MCF 10A (cell line): ENCODE data around the gene PPP1R16B. TPM values are rescaled to one million over a fixed set of nuclear protein-coding genes. Genes with fewer than 3 reads are reported as not detected.
"Not testable (repeated sequence)": the region's sequence is repeated elsewhere in the genome, so short reads cannot be mapped to it uniquely, and the experiment has no call there.

Experiments
- BruUV-seq: library from RNA; stranded (reverse); fragments of 400-500 nt; replicated peaks from 2 replicates; lab custom pipeline; 2021; lab: Mats Ljungman, UMichigan
- CTCF ChIA-PET: fragments of 300-600 bp; sonication (Branson Sonifier 250); formaldehyde crosslinking; extraction: SDS; loops from one replicate; lab custom pipeline; 2021; ENCODE audit warnings: antibody characterized with exemption, inconsistent platforms; lab: Yijun Ruan, JAX
- POLR2A ChIA-PET: fragments of 300-600, 350-650 bp; sonication (Branson Sonifier 250); formaldehyde crosslinking; extraction: SDS; loops from one replicate; lab custom pipeline; 2020; ENCODE audit warnings: antibody characterized with exemption, inconsistent platforms; lab: Yijun Ruan, JAX
- DNase-seq: peaks from one replicate; pipeline ENCODE4 v3.0.0-alpha.2; 2018; ENCODE audit not compliant: unreplicated experiment
- H3K27ac Mint-ChIP-seq: one replicate; pipeline ENCODE4 v1.8.0; 2022; ENCODE audit warnings: mild to moderate bottlenecking, low read depth, mixed read lengths; ENCODE audit not compliant: unreplicated experiment
- H3K27me3 Mint-ChIP-seq: one replicate; pipeline ENCODE4 v1.8.0; 2022; ENCODE audit warnings: mixed read lengths; ENCODE audit not compliant: insufficient read depth, unreplicated experiment
- H3K36me3 Mint-ChIP-seq: one replicate; pipeline ENCODE4 v1.8.0; 2022; ENCODE audit warnings: mild to moderate bottlenecking, moderate library complexity, mixed read lengths; ENCODE audit not compliant: insufficient read depth, unreplicated experiment
- H3K4me1 Mint-ChIP-seq: one replicate; pipeline ENCODE4 v1.8.0; 2022; ENCODE audit warnings: mixed read lengths; ENCODE audit not compliant: insufficient read depth, unreplicated experiment
- H3K4me3 Mint-ChIP-seq: one replicate; pipeline ENCODE4 v1.8.0; 2022; ENCODE audit warnings: mild to moderate bottlenecking, moderate library complexity, mixed read lengths; ENCODE audit not compliant: unreplicated experiment
- H3K9me3 Mint-ChIP-seq: one replicate; pipeline ENCODE4 v1.8.0; 2022; ENCODE audit warnings: mixed read lengths; ENCODE audit not compliant: unreplicated experiment
- CTCF ChIP-seq: fragments of 200-600 bp; IDR thresholded peaks from one replicate; pipeline ENCODE4 v1.8.0; 2022; ENCODE audit warnings: antibody characterized with exemption, mild to moderate bottlenecking; ENCODE audit not compliant: unreplicated experiment
- intact Hi-C: fragments of 100-400 bp; cut with micrococcal nuclease; formaldehyde crosslinking; loops from 2 replicates; pipeline ENCODE4 v1.14.1; 2022
- total RNA-seq: library from RNA; stranded (reverse); gene quantifications from 2 replicates; pipeline ENCODE4 v1.2.3, GENCODE V29; 2022

Gene PPP1R16B
- total RNA-seq, 1 experiment from 2014 or later = not detected

- ChIA-PET CTCF (interaction anchor here (0.6 to 1.3 kb wide), 4 partner anchors 17 to 224 kb away, joined by 3 to 5 read pairs (median 4); no protein-coding TSS in a partner anchor), POLR2A (interaction anchor here (0.6 to 1.5 kb wide), 4 partner anchors 10 to 94 kb away, joined by 3 to 6 read pairs (median 3); no protein-coding TSS in a partner anchor)
- no peak overlapping the region for H3K4me3 Mint-ChIP-seq
- no peak for TF ChIP-seq CTCF
- H3K4me1 Mint-ChIP-seq = no peaks in the 10 kb centered on the region
- intact Hi-C loops = no loop called here
- no peaks in the 10 kb centered on the region for H3K27me3 Mint-ChIP-seq
- no peak for DNase-seq
- no TSS peak for BruUV-seq
- no peaks in the 10 kb centered on the region for H3K36me3 Mint-ChIP-seq
- no peaks in the 10 kb centered on the region for H3K9me3 Mint-ChIP-seq
- no peak overlapping the region for H3K27ac Mint-ChIP-seq
These were observed 52.2 kb downstream of the PPP1R16B start for GRCh38 chr20:38857703-38858102.

- H3K4me3 Mint-ChIP-seq = no peak overlapping the region
- intact Hi-C loops = no loop called here
- no peaks in the 10 kb centered on the region for H3K27me3 Mint-ChIP-seq
- POLR2A ChIA-PET = no interaction called here
- no peak for DNase-seq
- TF ChIP-seq CTCF = no peak
- CTCF ChIA-PET = interaction anchor here (0.7 to 2.8 kb wide), 15 partner anchors 9 to 212 kb away, joined by 3 to 21 read pairs (median 4); no protein-coding TSS in a partner anchor
- no TSS peak for BruUV-seq
- no peaks in the 10 kb centered on the region for H3K4me1 Mint-ChIP-seq
- H3K27ac Mint-ChIP-seq = no peak overlapping the region
- H3K9me3 Mint-ChIP-seq = no peaks in the 10 kb centered on the region
- H3K36me3 Mint-ChIP-seq = no peaks in the 10 kb centered on the region
These were observed 53.7 kb downstream of the PPP1R16B start for GRCh38 chr20:38859070-38859690.

- H3K27me3 Mint-ChIP-seq, H3K27ac Mint-ChIP-seq, DNase-seq, H3K4me1 Mint-ChIP-seq, BruUV-seq, H3K36me3 Mint-ChIP-seq, H3K9me3 Mint-ChIP-seq, H3K4me3 Mint-ChIP-seq, intact Hi-C loops: not testable (repeated sequence)
- POLR2A ChIA-PET = interaction anchor here (0.7 to 1.2 kb wide), 3 partner anchors 57 to 1107 kb away, joined by 4 to 5 read pairs (median 4); no protein-coding TSS in a partner anchor
- CTCF ChIA-PET = interaction anchor here (0.7 to 2.8 kb wide), 14 partner anchors 9 to 212 kb away, joined by 3 to 21 read pairs (median 4); no protein-coding TSS in a partner anchor
These were observed 54.4 kb downstream of the PPP1R16B start for GRCh38 chr20:38859857-38860256.

- ChIA-PET CTCF (interaction anchor here (0.6 to 2.8 kb wide), 15 partner anchors 8 to 129 kb away, joined by 3 to 21 read pairs (median 5); no protein-coding TSS in a partner anchor), POLR2A (interaction anchor here (0.6 to 1.2 kb wide), 3 partner anchors 9 to 71 kb away, joined by 3 to 5 read pairs (median 3); no protein-coding TSS in a partner anchor)
- no peaks in the 10 kb centered on the region for H3K9me3 Mint-ChIP-seq
- H3K27ac Mint-ChIP-seq = no peak overlapping the region
- H3K4me3 Mint-ChIP-seq = no peak overlapping the region
- no peaks in the 10 kb centered on the region for H3K4me1 Mint-ChIP-seq
- no peaks in the 10 kb centered on the region for H3K27me3 Mint-ChIP-seq
- intact Hi-C loops = no loop called here
- no TSS peak for BruUV-seq
- TF ChIP-seq CTCF = no peak
- no peak for DNase-seq
- H3K36me3 Mint-ChIP-seq = no peaks in the 10 kb centered on the region
These were observed 55.5 kb downstream of the PPP1R16B start for GRCh38 chr20:38861071-38861401.
